M059J (cell line): ENCODE data around the gene ULK1. TPM values are rescaled to one million over a fixed set of nuclear protein-coding genes. Genes with fewer than 3 reads are reported as not detected.
A peak's percentile ranks its signal among the peaks of the same experiment; 100 is the strongest.

Experiments used
- DNase-seq: peaks from one replicate; pipeline ENCODE4 v3.0.0-alpha.2; 2012; ENCODE audit warnings: low read depth
- total RNA-seq: library from RNA; depleted of rRNA; stranded (reverse); fragments of >200 nt; shearing (Covaris generic); gene quantifications from 2 replicates; pipeline ENCODE4 v1.2.3, GENCODE V29; 2014

Gene ULK1
- total RNA-seq, 1 experiment from 2014 or later: 7.5 TPM

GRCh38 chr12:131907379-131908091 lies 13.1 kb downstream of the ULK1 start:
- no peak for DNase-seq

GRCh38 chr12:131908092-131909080 lies 14.0 kb downstream of the ULK1 start:
- no peak for DNase-seq

GRCh38 chr12:131909081-131909751 lies 14.8 kb downstream of the ULK1 start:
- DNase-seq: no peak

- no peak for DNase-seq
Measured at GRCh38 chr12:131909752-131910219, 15.4 kb downstream of the ULK1 start.

GRCh38 chr12:131910302-131911027 lies 16.0 kb downstream of the ULK1 start:
- DNase-seq: no peak

- no peak for DNase-seq
Measured at GRCh38 chr12:131911028-131911650, 16.7 kb downstream of the ULK1 start.

GRCh38 chr12:131911851-131912477 lies 17.5 kb downstream of the ULK1 start:
- no peak for DNase-seq

GRCh38 chr12:131912518-131913274 lies 18.3 kb downstream of the ULK1 start:
- DNase-seq: peak; percentile 92

- DNase-seq: no peak
Measured at GRCh38 chr12:131913666-131914065, 19.2 kb downstream of the ULK1 start.

GRCh38 chr12:131914179-131914702 lies 19.8 kb downstream of the ULK1 start:
- DNase-seq: no peak

GRCh38 chr12:131915000-131915689 lies 20.7 kb downstream of the ULK1 start:
- DNase-seq: no peak

- DNase-seq: no peak
Measured at GRCh38 chr12:131915823-131916222, 21.4 kb downstream of the ULK1 start.

GRCh38 chr12:131916306-131917138 lies 22.1 kb downstream of the ULK1 start:
- DNase-seq: no peak

GRCh38 chr12:131917139-131917710 lies 22.8 kb downstream of the ULK1 start:
- no peak for DNase-seq

- no peak for DNase-seq
Measured at GRCh38 chr12:131917711-131918306, 23.4 kb downstream of the ULK1 start.

GRCh38 chr12:131918311-131919050 lies 24.1 kb downstream of the ULK1 start:
- DNase-seq: no peak

GRCh38 chr12:131919051-131919347 lies 24.6 kb downstream of the ULK1 start:
- DNase-seq: no peak
